MM.1S (cell line): ENCODE measurements around the gene RAB27B.

Source experiments
- CTCF ChIP-seq: fragments of 300-600 bp; sonication (generic); IDR thresholded peaks from 2 replicates; pipeline ENCODE4 v1.5.1; 2016; ENCODE audit warnings: antibody characterized with exemption, low read length, mixed read lengths
- EZH2phosphoT487 ChIP-seq: fragments of 300-600 bp; sonication (generic); IDR thresholded peaks from 2 replicates; pipeline ENCODE4 v1.6.1; 2018; ENCODE audit warnings: antibody characterized with exemption, low read length

- no peak for TF ChIP-seq CTCF
- no peak for TF ChIP-seq EZH2phosphoT487
Observed at GRCh38 chr18:54859667-54860421, 31.6 kb downstream of the RAB27B start.
